Measurements from ENCODE around the gene PLOD2. TPM values are rescaled to one million over a fixed set of nuclear protein-coding genes. Genes with fewer than 3 reads are reported as not detected.

PLOD2 gene
- total and polyA plus RNA-seq, 2 of the 8 experiments (the other 6 are each of a cell fraction or from before 2014, with no cell fraction given) = 4.0 to 28.7 TPM

- DNase-seq (ENCODE audit: low read depth in 1 of 2, low spot score in 2 of 2) (no peak), FAIRE-seq (no peak)
- H3K18ac ChIP-seq (ENCODE audit: extremely low read depth, low read length) = no peak overlapping the region
- ChIA-PET CTCF (ENCODE audit: partially characterized antibody) (interaction anchor here (0.6 to 5.7 kb wide), 6 partner anchors 11 to 112 kb away, joined by 3 to 46 read pairs (median 4); no protein-coding TSS in a partner anchor), POLR2A (ENCODE audit: partially characterized antibody) (no interaction called here)
- H3K9ac ChIP-seq (replicated peaks in 1 of 4; ENCODE audit: extremely low read depth in 1 of 4, low read depth in 3 of 4, low read length in 3 of 4) = no peak overlapping the region
- H2BK20ac ChIP-seq (ENCODE audit: low read length) = no peak overlapping the region
- no peak overlapping the region for H3K23ac ChIP-seq (ENCODE audit: insufficient read length)
- no peak overlapping the region for H3K27ac ChIP-seq (ENCODE audit: low read depth, low read length)
- no peak for TF ChIP-seq FOSL1 (IDR thresholded peaks at IDR 0.05; ENCODE audit: insufficient read depth, low read depth, low read length)
- TF ChIP-seq HDAC6 (IDR thresholded peaks at IDR 0.05; ENCODE audit: low read depth, low read length) = no peak
- H3K36me3 ChIP-seq (ENCODE audit: control insufficient read depth in 2 of 4, insufficient read depth in 4 of 4, low read length in 3 of 4) = no peaks in the 10 kb centered on the region
- H3K56ac ChIP-seq (replicated peaks; ENCODE audit: insufficient read length, low read depth, low read length) = no peak overlapping the region
- H4K5ac ChIP-seq (ENCODE audit: insufficient read length, low read depth, low read length) = no peak overlapping the region
- H3K14ac ChIP-seq (ENCODE audit: insufficient read length) = no peak overlapping the region
- no peaks in the 10 kb centered on the region for H3K23me2 ChIP-seq (ENCODE audit: low read depth, low read length)
- no peak overlapping the region for H3K4ac ChIP-seq (replicated peaks; ENCODE audit: insufficient read length, low read depth, low read length)
- H2AFZ ChIP-seq (ENCODE audit: low read length) = no peak overlapping the region
- no peak overlapping the region for H2BK5ac ChIP-seq (ENCODE audit: low read depth, low read length)
- H3K79me1 ChIP-seq (ENCODE audit: low read depth, low read length) = no peaks in the 10 kb centered on the region
- H4K8ac ChIP-seq (ENCODE audit: extremely low read depth, insufficient read depth, low read length) = no peak overlapping the region
- H2BK15ac ChIP-seq (ENCODE audit: low read length) = no peak overlapping the region
- H3K79me2 ChIP-seq (ENCODE audit: control insufficient read depth in 1 of 2, insufficient read depth in 2 of 2, low read length in 2 of 2) = no peaks in the 10 kb centered on the region
- no peak overlapping the region for H3K4me3 ChIP-seq (ENCODE audit: extremely low read depth in 1 of 4, insufficient read depth in 2 of 4, low read depth in 3 of 4, low read length in 4 of 4)
- no peaks in the 10 kb centered on the region for H4K20me1 ChIP-seq (replicated peaks in 1 of 2; ENCODE audit: control insufficient read depth in 1 of 2, insufficient read depth in 2 of 2, low read length in 2 of 2)
- no peak overlapping the region for H2BK120ac ChIP-seq (replicated peaks; ENCODE audit: low read depth, low read length)
- H2AK5ac ChIP-seq (ENCODE audit: low read depth, low read length) = no peak overlapping the region
- no peak overlapping the region for H4K91ac ChIP-seq (replicated peaks; ENCODE audit: insufficient read length, low read length)
- H3K9me3 ChIP-seq (ENCODE audit: insufficient read depth in 2 of 2, low read depth in 1 of 2, low read length in 1 of 2) = no peaks in the 10 kb centered on the region
- no peaks in the 10 kb centered on the region for H3K4me1 ChIP-seq (replicated peaks in 1 of 4; ENCODE audit: control insufficient read depth in 3 of 4, insufficient read depth in 4 of 4, low read length in 3 of 4)
- no peak overlapping the region for H3K4me2 ChIP-seq (ENCODE audit: insufficient read depth in 1 of 2, low read depth in 2 of 2, low read length in 2 of 2)
- H3K27me3 ChIP-seq (replicated peaks in 1 of 4; ENCODE audit: control insufficient read depth in 3 of 4, extremely low read depth in 1 of 4, insufficient read depth in 3 of 4, low read length in 3 of 4) = no peaks in the 10 kb centered on the region
- WGBS, 2 experiments (ENCODE audit: extremely low coverage in 1 of 2, insufficient coverage in 1 of 2, insufficient read length in 1 of 2, insufficient replicate concordance in 2 of 2, low coverage in 1 of 2, low lambda C conversion rate in 2 of 2, missing lambda C conversion rate in 1 of 2) = 86% methylated on average over 6 of the region's 6 CpGs; no CpG with 5 or more reads in 1 of the 2 experiments
- no peak overlapping the region for H2BK12ac ChIP-seq (ENCODE audit: low read depth, low read length)
Measured at GRCh38 chr3:146178006-146178689, 17.2 kb upstream of the PLOD2 start.

Measured in H1 (cell line).